ENCODE results near the gene IL24. TPM values are rescaled to one million over a fixed set of nuclear protein-coding genes. Genes with fewer than 3 reads are reported as not detected.

IL24 gene
- total RNA-seq, 1 experiment from 2014 or later: 0.58 TPM

DNA sequence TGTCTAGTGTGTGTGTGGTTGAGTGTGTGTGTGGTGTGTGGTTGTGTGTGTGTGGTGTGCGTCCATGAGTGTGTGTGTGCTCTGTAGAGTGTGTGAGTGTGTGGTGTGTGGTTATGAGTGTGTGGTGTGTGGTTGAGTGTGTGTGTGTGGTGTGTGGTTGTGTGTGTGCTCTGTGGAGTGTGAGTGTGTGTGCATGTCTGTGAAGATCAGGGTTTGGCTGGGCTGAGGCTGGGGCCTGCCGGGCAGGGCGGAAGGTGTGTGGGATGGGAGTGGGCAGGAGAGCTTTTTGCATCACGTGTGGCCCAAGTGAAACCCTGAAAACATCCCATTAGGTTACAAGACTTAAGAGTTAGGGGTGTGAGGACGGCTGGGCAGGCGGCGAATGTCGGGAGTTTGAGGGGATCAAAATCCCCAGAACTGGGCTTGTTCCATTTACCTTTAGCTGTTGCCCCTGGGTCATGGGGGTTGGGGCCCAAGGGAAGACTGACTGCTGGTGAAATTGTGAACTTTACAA, 27.4 kb downstream of the IL24 start:
- H3K27ac Mint-ChIP-seq (ENCODE audit: low read depth, unreplicated experiment): no peak overlapping the region
- BruUV-seq (replicated peaks): no TSS peak
- no peaks in the 10 kb centered on the region for H3K4me1 Mint-ChIP-seq (ENCODE audit: insufficient read depth, unreplicated experiment)
- H3K4me3 Mint-ChIP-seq (ENCODE audit: unreplicated experiment): no peak overlapping the region
- no peaks in the 10 kb centered on the region for H3K27me3 Mint-ChIP-seq (ENCODE audit: insufficient read depth, unreplicated experiment)
- ChIA-PET POLR2A (interaction anchor here (0.5 to 1.3 kb wide), 2 partner anchors 12 to 107 kb away, joined by 3 to 4 read pairs; no protein-coding TSS in a partner anchor), CTCF (interaction anchor here (0.7 to 3.4 kb wide), 8 partner anchors 9 to 379 kb away, joined by 3 to 13 read pairs (median 4); partner anchors contain the start of gene FCAMR)
- no peaks in the 10 kb centered on the region for H3K9me3 Mint-ChIP-seq (ENCODE audit: unreplicated experiment)
- intact Hi-C loops (cut with micrococcal nuclease): no loop called here
- H3K36me3 Mint-ChIP-seq (ENCODE audit: insufficient read depth, unreplicated experiment): no peaks in the 10 kb centered on the region
- DNase-seq (ENCODE audit: unreplicated experiment): no peak
- TF ChIP-seq, protein P1, sequence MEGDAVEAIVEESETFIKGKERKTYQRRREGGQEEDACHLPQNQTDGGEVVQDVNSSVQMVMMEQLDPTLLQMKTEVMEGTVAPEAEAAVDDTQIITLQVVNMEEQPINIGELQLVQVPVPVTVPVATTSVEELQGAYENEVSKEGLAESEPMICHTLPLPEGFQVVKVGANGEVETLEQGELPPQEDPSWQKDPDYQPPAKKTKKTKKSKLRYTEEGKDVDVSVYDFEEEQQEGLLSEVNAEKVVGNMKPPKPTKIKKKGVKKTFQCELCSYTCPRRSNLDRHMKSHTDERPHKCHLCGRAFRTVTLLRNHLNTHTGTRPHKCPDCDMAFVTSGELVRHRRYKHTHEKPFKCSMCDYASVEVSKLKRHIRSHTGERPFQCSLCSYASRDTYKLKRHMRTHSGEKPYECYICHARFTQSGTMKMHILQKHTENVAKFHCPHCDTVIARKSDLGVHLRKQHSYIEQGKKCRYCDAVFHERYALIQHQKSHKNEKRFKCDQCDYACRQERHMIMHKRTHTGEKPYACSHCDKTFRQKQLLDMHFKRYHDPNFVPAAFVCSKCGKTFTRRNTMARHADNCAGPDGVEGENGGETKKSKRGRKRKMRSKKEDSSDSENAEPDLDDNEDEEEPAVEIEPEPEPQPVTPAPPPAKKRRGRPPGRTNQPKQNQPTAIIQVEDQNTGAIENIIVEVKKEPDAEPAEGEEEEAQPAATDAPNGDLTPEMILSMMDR (IDR thresholded peaks at IDR 0.05; ENCODE audit: unreplicated experiment): no peak

DNA sequence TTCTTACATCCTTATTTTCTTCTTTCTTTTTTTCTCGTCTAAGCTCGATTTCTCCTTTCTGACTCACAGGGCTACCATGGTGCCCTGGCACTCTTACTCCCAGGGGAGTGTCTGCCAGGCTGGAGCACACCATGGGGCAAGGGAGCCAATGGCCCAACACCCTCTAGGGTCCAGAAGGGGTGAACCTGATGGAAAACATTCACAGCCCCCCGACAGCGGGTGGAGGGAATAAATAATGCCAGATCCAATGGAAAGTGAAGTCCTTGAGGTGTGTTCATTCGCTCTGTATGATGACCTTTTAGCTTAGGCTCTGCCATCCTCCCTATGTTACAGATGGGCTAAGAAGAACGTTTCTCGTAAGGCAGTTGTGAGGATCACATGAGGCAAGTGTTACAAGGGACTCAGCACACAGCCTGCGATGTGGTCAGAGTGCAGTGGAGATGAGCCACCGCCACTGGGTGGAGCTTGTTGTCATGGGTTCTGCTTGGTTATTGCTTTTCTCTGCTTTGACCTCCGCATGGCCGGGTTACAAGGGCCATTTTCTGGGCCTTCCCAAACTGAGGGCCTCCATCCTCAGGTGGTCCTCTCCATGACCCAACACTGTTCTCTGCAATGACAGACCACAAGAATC, 28.0 kb downstream of the IL24 start:
- no peaks in the 10 kb centered on the region for H3K9me3 Mint-ChIP-seq (ENCODE audit: unreplicated experiment)
- POLR2A ChIA-PET: interaction anchor here (1.3 kb wide), 1 partner anchor 107 kb away, joined by 4 read pairs; no protein-coding TSS in a partner anchor
- no peak for DNase-seq (ENCODE audit: unreplicated experiment)
- intact Hi-C loops (cut with micrococcal nuclease): no loop called here
- BruUV-seq (replicated peaks): no TSS peak
- H3K27ac Mint-ChIP-seq (ENCODE audit: low read depth, unreplicated experiment): no peak overlapping the region
- TF ChIP-seq, protein P1 (IDR thresholded peaks at IDR 0.05; ENCODE audit: unreplicated experiment): no peak
- CTCF ChIA-PET: interaction anchor here (0.7 to 3.4 kb wide), 9 partner anchors 9 to 380 kb away, joined by 3 to 13 read pairs (median 3); partner anchors contain the start of gene FCAMR
- no peaks in the 10 kb centered on the region for H3K27me3 Mint-ChIP-seq (ENCODE audit: insufficient read depth, unreplicated experiment)
- no peaks in the 10 kb centered on the region for H3K4me1 Mint-ChIP-seq (ENCODE audit: insufficient read depth, unreplicated experiment)
- no peak overlapping the region for H3K4me3 Mint-ChIP-seq (ENCODE audit: unreplicated experiment)
- H3K36me3 Mint-ChIP-seq (ENCODE audit: insufficient read depth, unreplicated experiment): no peaks in the 10 kb centered on the region

DNA sequence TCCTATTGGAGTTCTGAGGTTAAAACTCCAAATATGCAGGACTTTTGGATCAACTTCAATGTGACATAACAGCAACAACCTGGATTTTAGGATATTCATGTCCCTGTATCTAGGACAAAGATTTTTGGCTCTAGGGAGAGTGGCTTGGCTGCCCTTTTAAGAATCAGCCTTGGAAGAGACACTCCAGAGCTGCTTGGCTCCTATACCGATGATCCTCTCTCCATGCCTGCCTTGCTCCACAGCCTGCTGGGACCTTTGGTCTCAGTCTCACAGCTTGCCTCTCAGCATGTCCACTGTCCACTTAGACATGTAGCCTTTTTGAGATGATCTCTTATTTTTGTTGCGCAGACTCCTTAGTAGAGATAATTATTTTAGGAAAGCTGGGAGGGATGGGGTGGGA, 29.0 kb downstream of the IL24 start:
- POLR2A ChIA-PET: interaction anchor here (1.0 to 1.3 kb wide), 2 partner anchors 13 to 106 kb away, joined by 4 to 5 read pairs; no protein-coding TSS in a partner anchor
- no TSS peak for BruUV-seq (replicated peaks)
- intact Hi-C loops (cut with micrococcal nuclease): no loop called here
- DNase-seq (ENCODE audit: unreplicated experiment): no peak
- CTCF ChIA-PET: interaction anchor here (0.6 to 3.4 kb wide), 7 partner anchors 9 to 640 kb away, joined by 3 to 13 read pairs (median 3); partner anchors contain the start of gene IL10
- Mint-ChIP-seq H3K27ac (ENCODE audit: low read depth, unreplicated experiment) (no peak overlapping the region), H3K9me3 (ENCODE audit: unreplicated experiment) (no peaks in the 10 kb centered on the region), H3K4me1 (ENCODE audit: insufficient read depth, unreplicated experiment) (no peaks in the 10 kb centered on the region), H3K27me3 (ENCODE audit: insufficient read depth, unreplicated experiment) (no peaks in the 10 kb centered on the region), H3K4me3 (ENCODE audit: unreplicated experiment) (no peak overlapping the region), H3K36me3 (ENCODE audit: insufficient read depth, unreplicated experiment) (no peaks in the 10 kb centered on the region)
- TF ChIP-seq, protein P1 (IDR thresholded peaks at IDR 0.05; ENCODE audit: unreplicated experiment): no peak

DNA sequence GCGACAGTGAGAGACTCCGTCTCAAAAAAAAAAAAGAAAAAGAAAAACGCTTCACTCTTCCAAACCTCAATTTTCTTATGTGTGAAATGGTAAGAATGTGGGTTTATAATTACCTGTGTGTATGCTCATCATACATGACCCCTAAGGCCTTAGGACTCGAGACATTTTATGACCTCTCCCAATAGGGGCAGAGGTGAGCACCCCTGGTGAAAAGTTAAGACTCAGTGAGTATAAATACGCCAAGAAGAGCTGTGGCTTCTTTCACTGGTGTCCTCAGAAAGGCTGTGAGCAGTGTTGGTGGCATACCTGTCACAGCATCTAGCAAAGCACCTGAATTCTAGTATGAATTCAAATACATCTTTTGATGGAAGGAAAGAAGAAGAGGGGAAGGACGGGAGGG, 32.3 kb downstream of the IL24 start:
- no peaks in the 10 kb centered on the region for H3K36me3 Mint-ChIP-seq (ENCODE audit: insufficient read depth, unreplicated experiment)
- POLR2A ChIA-PET: no interaction called here
- CTCF ChIA-PET: interaction anchor here (0.6 to 7.9 kb wide), 2 partner anchors 52 to 119 kb away, joined by 4 to 74 read pairs; no protein-coding TSS in a partner anchor
- H3K9me3 Mint-ChIP-seq (ENCODE audit: unreplicated experiment): no peaks in the 10 kb centered on the region
- H3K27ac Mint-ChIP-seq (ENCODE audit: low read depth, unreplicated experiment): no peak overlapping the region
- BruUV-seq (replicated peaks): no TSS peak
- intact Hi-C loops (cut with micrococcal nuclease): no loop called here
- H3K4me3 Mint-ChIP-seq (ENCODE audit: unreplicated experiment): no peak overlapping the region
- no peaks in the 10 kb centered on the region for H3K4me1 Mint-ChIP-seq (ENCODE audit: insufficient read depth, unreplicated experiment)
- TF ChIP-seq, protein P1 (IDR thresholded peaks at IDR 0.05; ENCODE audit: unreplicated experiment): peak; percentile 5
- H3K27me3 Mint-ChIP-seq (ENCODE audit: insufficient read depth, unreplicated experiment): no peaks in the 10 kb centered on the region
- DNase-seq (ENCODE audit: unreplicated experiment): no peak

Data from MCF 10A (cell line).